ENCODE results near the gene CDK16. TPM values are rescaled to one million over a fixed set of nuclear protein-coding genes. Genes with fewer than 3 reads are reported as not detected.

The CDK16 gene
- total and polyA plus RNA-seq, 2 of the 4 experiments (the other 2 are of a cell fraction): 85.3 to 106 TPM

DNA sequence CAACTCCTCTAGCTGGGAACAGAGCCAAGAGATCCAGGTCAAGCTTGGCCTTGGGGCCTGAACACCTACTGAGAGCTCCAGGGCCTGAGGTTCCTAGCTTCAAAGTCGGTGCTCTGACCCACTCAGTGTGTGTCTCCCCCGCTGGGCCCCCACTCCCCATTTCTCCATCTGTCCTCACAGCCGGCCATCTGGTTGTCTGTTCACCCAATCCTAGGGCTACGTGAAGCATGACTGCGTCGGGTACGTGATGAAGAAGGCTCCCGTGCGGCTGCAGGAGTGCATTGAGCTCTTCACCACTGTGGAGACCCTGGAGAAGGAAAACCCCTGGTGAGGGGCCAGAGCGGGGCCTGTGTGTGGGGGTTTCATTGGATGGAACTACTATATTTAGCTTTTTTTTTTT, 26.7 kb downstream of the CDK16 start:
- Histone ChIP-seq H3K9me1 (ENCODE audit: insufficient read depth, low read length) (no peaks in the 10 kb centered on the region), H3K9me3 (ENCODE audit: control insufficient read depth, insufficient read depth, low read length) (peaks cover 4% of the 10 kb centered on the region; the same call in 1 of the 2 replicates), H3K27me3 (ENCODE audit: control insufficient read depth, insufficient read depth, low read length) (peaks cover 17% of the 10 kb centered on the region), H3K79me1 (ENCODE audit: low read depth in 1 of 2, low read length in 2 of 2) (peaks cover 0 to 7% of the 10 kb centered on the region in 2 experiments; a peak in 1 of 4 replicates), H2BK15ac (ENCODE audit: low read depth, low read length) (no peak overlapping the region), H2BK20ac (ENCODE audit: low read depth, low read length) (no peak overlapping the region), H2AK5ac (ENCODE audit: low read depth, low read length) (no peak overlapping the region), H3K18ac (ENCODE audit: low read depth, low read length) (no peak overlapping the region), H3K23ac (ENCODE audit: low read depth, low read length) (no peak overlapping the region), H3K36me3 (ENCODE audit: control insufficient read depth, insufficient read depth, low read length) (peaks cover 49% of the 10 kb centered on the region), H4K5ac (ENCODE audit: low read depth, low read length) (no peak overlapping the region), H3K4me2 (ENCODE audit: low read depth, low read length) (no peak overlapping the region), H4K8ac (ENCODE audit: low read depth in 2 of 2, low read length in 2 of 2) (no peak overlapping the region), H3K4me1 (ENCODE audit: control insufficient read depth, insufficient read depth, low read length) (no peaks in the 10 kb centered on the region), H3K4ac (ENCODE audit: low read depth, low read length) (no peak overlapping the region), H3K56ac (ENCODE audit: extremely low read depth, insufficient read depth, low read length) (no peak overlapping the region), H4K91ac (ENCODE audit: insufficient read depth, low read depth, low read length) (no peak overlapping the region), H3K4me3 (ENCODE audit: insufficient read depth, low read depth, low read length) (no peak overlapping the region), H2AK9ac (replicated peaks; ENCODE audit: low read depth, low read length, poor library complexity) (no peak overlapping the region), H2BK120ac (ENCODE audit: low read depth, low read length) (no peak overlapping the region), H2BK5ac (ENCODE audit: low read depth, low read length, poor library complexity, severe bottlenecking) (no peak overlapping the region), H3K9ac (ENCODE audit: low read depth, low read length) (no peak overlapping the region), H3K14ac (replicated peaks; ENCODE audit: low read depth, low read length) (no peak overlapping the region), H4K20me1 (ENCODE audit: insufficient read depth, low read length) (no peaks in the 10 kb centered on the region; the same call in none of the 2 replicates), H3K27ac (ENCODE audit: insufficient read depth, low read length) (no peak overlapping the region), H2AFZ (replicated peaks; ENCODE audit: low read length, poor library complexity) (no peak overlapping the region)
- CTCF ChIA-PET: interaction anchor here (0.6 kb wide), 1 partner anchor 152 kb away, joined by 3 read pairs; no protein-coding TSS in a partner anchor
- BruUV-seq (replicated peaks): no TSS peak
- POLR2A ChIA-PET (ENCODE audit: unreplicated experiment): no interaction called here
- WGBS, 2 experiments (ENCODE audit: extremely low coverage in 2 of 2, insufficient read length in 1 of 2): no CpG with 5 or more reads among the region's 10 CpGs
- in situ Hi-C loops (cut with MboI; ENCODE audit: low sequenced_read_pairs) (no loop called here), intact Hi-C loops (cut with micrococcal nuclease) (no loop called here), dilution Hi-C loops (cut with HindIII; ENCODE audit: low sequenced_read_pairs, unreplicated experiment) (no loop called here)
- ATAC-seq (ENCODE audit: low read depth) (no peak), DNase-seq (no peak)
- TF ChIP-seq POLR2A (IDR thresholded peaks at IDR 0.05; ENCODE audit: low read depth, low read length): no peak
- no peak for TF ChIP-seq NFE2L2 (IDR thresholded peaks at IDR 0.05; ENCODE audit: low read depth, low read length)
- no peak for TF ChIP-seq ELK1 (IDR thresholded peaks at IDR 0.05; ENCODE audit: borderline replicate concordance, low read depth, low read length)
- TF ChIP-seq RFX5 (IDR thresholded peaks at IDR 0.05; ENCODE audit: low read depth, low read length): no peak
- no peak for TF ChIP-seq MXI1 (IDR thresholded peaks at IDR 0.05; ENCODE audit: borderline replicate concordance, low read depth, low read length)
- no peak for TF ChIP-seq BHLHE40 (IDR thresholded peaks at IDR 0.05; ENCODE audit: low read depth, low read length)
- TF ChIP-seq, protein P1, sequence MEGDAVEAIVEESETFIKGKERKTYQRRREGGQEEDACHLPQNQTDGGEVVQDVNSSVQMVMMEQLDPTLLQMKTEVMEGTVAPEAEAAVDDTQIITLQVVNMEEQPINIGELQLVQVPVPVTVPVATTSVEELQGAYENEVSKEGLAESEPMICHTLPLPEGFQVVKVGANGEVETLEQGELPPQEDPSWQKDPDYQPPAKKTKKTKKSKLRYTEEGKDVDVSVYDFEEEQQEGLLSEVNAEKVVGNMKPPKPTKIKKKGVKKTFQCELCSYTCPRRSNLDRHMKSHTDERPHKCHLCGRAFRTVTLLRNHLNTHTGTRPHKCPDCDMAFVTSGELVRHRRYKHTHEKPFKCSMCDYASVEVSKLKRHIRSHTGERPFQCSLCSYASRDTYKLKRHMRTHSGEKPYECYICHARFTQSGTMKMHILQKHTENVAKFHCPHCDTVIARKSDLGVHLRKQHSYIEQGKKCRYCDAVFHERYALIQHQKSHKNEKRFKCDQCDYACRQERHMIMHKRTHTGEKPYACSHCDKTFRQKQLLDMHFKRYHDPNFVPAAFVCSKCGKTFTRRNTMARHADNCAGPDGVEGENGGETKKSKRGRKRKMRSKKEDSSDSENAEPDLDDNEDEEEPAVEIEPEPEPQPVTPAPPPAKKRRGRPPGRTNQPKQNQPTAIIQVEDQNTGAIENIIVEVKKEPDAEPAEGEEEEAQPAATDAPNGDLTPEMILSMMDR (conservative IDR thresholded peaks at IDR 0.05; ENCODE audit: low read depth, low read length): no peak
- no peak for TF ChIP-seq CEBPB (IDR thresholded peaks at IDR 0.05; ENCODE audit: low read depth, low read length)
- TF ChIP-seq MAFK (IDR thresholded peaks at IDR 0.05; ENCODE audit: low read depth, low read length): no peak
- TF ChIP-seq FOS (IDR thresholded peaks at IDR 0.05; ENCODE audit: low read depth, low read length): no peak
- TF ChIP-seq, protein P2, sequence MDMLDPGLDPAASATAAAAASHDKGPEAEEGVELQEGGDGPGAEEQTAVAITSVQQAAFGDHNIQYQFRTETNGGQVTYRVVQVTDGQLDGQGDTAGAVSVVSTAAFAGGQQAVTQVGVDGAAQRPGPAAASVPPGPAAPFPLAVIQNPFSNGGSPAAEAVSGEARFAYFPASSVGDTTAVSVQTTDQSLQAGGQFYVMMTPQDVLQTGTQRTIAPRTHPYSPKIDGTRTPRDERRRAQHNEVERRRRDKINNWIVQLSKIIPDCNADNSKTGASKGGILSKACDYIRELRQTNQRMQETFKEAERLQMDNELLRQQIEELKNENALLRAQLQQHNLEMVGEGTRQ (IDR thresholded peaks at IDR 0.05; ENCODE audit: low read depth, low read length): no peak
- no peak for TF ChIP-seq CHD1 (IDR thresholded peaks at IDR 0.05; ENCODE audit: low read depth, low read length)
- TF ChIP-seq SMC3 (IDR thresholded peaks at IDR 0.05; ENCODE audit: low read depth, low read length): no peak
- TF ChIP-seq MAZ (IDR thresholded peaks at IDR 0.05; ENCODE audit: borderline replicate concordance, low read depth, low read length): no peak
- TF ChIP-seq RCOR1 (IDR thresholded peaks at IDR 0.05; ENCODE audit: insufficient replicate concordance, low read length): no peak
- no peak for TF ChIP-seq RAD21 (IDR thresholded peaks at IDR 0.05; ENCODE audit: low read length)
